ENCODE results near the gene PPP2R2D.

GRCh38 chr10:131925011-131925649, 24.3 kb downstream of the PPP2R2D start:
- TF ChIP-seq CTCF (IDR thresholded peaks at IDR 0.05) (no peak), NR1H2 (CRISPR knock-in tag; IDR thresholded peaks at IDR 0.05) (no peak), KAT7 (CRISPR knock-in tag; IDR thresholded peaks at IDR 0.05; ENCODE audit: borderline replicate concordance) (no peak)

Measured in WTC11 (cell line).